Measurements from ENCODE around the gene SLC25A15.

Gene SLC25A15

GRCh38 chr13:40770934-40771618, 18.3 kb upstream of the SLC25A15 start, which contains the start of gene MRPS31:
MRPS31 (minus strand) TSS chr13:40771190; CDS start chr13:40771136, 54 bp downstream.
- peak within 1 kb of the TSS; percentile 70 for H3K27ac ChIP-seq (ENCODE audit: low read depth, low read length)
- H3K27me3 ChIP-seq (ENCODE audit: insufficient read depth, low read length), result no peaks in the 10 kb centered on the region
- H3K36me3 ChIP-seq (ENCODE audit: insufficient read depth, low read length), result no peaks in the 10 kb centered on the region
- H3K79me2 ChIP-seq (ENCODE audit: control insufficient read depth, insufficient read depth, low read length, unreplicated experiment), result peaks cover 23% of the 10 kb centered on the region
- peak within 1 kb of the TSS; percentile 99 for H3K4me3 ChIP-seq (ENCODE audit: low read depth, low read length)
- peak within 1 kb of the TSS; percentile 87 for H2AFZ ChIP-seq (ENCODE audit: low read length, unreplicated experiment)
- peaks cover 11% of the 10 kb centered on the region for H3K4me1 ChIP-seq (ENCODE audit: control insufficient read depth, insufficient read depth, low read length, unreplicated experiment)

- H3K79me2 ChIP-seq (ENCODE audit: control insufficient read depth, insufficient read depth, low read length, unreplicated experiment), result peaks cover 20% of the 10 kb centered on the region
- no peak overlapping the region for H3K27ac ChIP-seq (ENCODE audit: low read depth, low read length)
- H3K4me1 ChIP-seq (ENCODE audit: control insufficient read depth, insufficient read depth, low read length, unreplicated experiment), result peaks cover 15% of the 10 kb centered on the region
- H3K27me3 ChIP-seq (ENCODE audit: insufficient read depth, low read length), result no peaks in the 10 kb centered on the region
- H3K4me3 ChIP-seq (ENCODE audit: low read depth, low read length), result no peak overlapping the region
- H3K36me3 ChIP-seq (ENCODE audit: insufficient read depth, low read length), result no peaks in the 10 kb centered on the region
- no peak overlapping the region for H2AFZ ChIP-seq (ENCODE audit: low read length, unreplicated experiment)
Measured at GRCh38 chr13:40772765-40773473, 16.5 kb upstream of the SLC25A15 start.

- Histone ChIP-seq H3K4me1 (ENCODE audit: control insufficient read depth, insufficient read depth, low read length, unreplicated experiment) (peaks cover 14% of the 10 kb centered on the region), H3K27ac (ENCODE audit: low read depth, low read length) (no peak overlapping the region), H2AFZ (ENCODE audit: low read length, unreplicated experiment) (no peak overlapping the region), H3K27me3 (ENCODE audit: insufficient read depth, low read length) (no peaks in the 10 kb centered on the region), H3K79me2 (ENCODE audit: control insufficient read depth, insufficient read depth, low read length, unreplicated experiment) (peaks cover 12% of the 10 kb centered on the region), H3K36me3 (ENCODE audit: insufficient read depth, low read length) (no peaks in the 10 kb centered on the region), H3K4me3 (ENCODE audit: low read depth, low read length) (no peak overlapping the region)
Measured at GRCh38 chr13:40774672-40775071, 14.7 kb upstream of the SLC25A15 start.

GRCh38 chr13:40776232-40776631, 13.2 kb upstream of the SLC25A15 start:
- H3K36me3 ChIP-seq (ENCODE audit: insufficient read depth, low read length), result no peaks in the 10 kb centered on the region
- H3K79me2 ChIP-seq (ENCODE audit: control insufficient read depth, insufficient read depth, low read length, unreplicated experiment), result no peaks in the 10 kb centered on the region
- no peak overlapping the region for H3K27ac ChIP-seq (ENCODE audit: low read depth, low read length)
- H3K4me3 ChIP-seq (ENCODE audit: low read depth, low read length), result no peak overlapping the region
- H3K4me1 ChIP-seq (ENCODE audit: control insufficient read depth, insufficient read depth, low read length, unreplicated experiment), result peaks cover 8% of the 10 kb centered on the region
- no peaks in the 10 kb centered on the region for H3K27me3 ChIP-seq (ENCODE audit: insufficient read depth, low read length)
- H2AFZ ChIP-seq (ENCODE audit: low read length, unreplicated experiment), result no peak overlapping the region

GRCh38 chr13:40776681-40777165, 12.7 kb upstream of the SLC25A15 start:
- Histone ChIP-seq H3K4me3 (ENCODE audit: low read depth, low read length) (peak overlapping the region; percentile 58; the same call in 1 of the 2 replicates), H3K27ac (ENCODE audit: low read depth, low read length) (no peak overlapping the region), H2AFZ (ENCODE audit: low read length, unreplicated experiment) (peak overlapping the region; percentile 57), H3K4me1 (ENCODE audit: control insufficient read depth, insufficient read depth, low read length, unreplicated experiment) (peaks cover 8% of the 10 kb centered on the region), H3K36me3 (ENCODE audit: insufficient read depth, low read length) (no peaks in the 10 kb centered on the region), H3K79me2 (ENCODE audit: control insufficient read depth, insufficient read depth, low read length, unreplicated experiment) (no peaks in the 10 kb centered on the region), H3K27me3 (ENCODE audit: insufficient read depth, low read length) (no peaks in the 10 kb centered on the region)

- peak overlapping the region; percentile 57 for H2AFZ ChIP-seq (ENCODE audit: low read length, unreplicated experiment)
- no peaks in the 10 kb centered on the region for H3K79me2 ChIP-seq (ENCODE audit: control insufficient read depth, insufficient read depth, low read length, unreplicated experiment)
- H3K4me3 ChIP-seq (ENCODE audit: low read depth, low read length), result peak overlapping the region; percentile 58
- no peak overlapping the region for H3K27ac ChIP-seq (ENCODE audit: low read depth, low read length)
- H3K4me1 ChIP-seq (ENCODE audit: control insufficient read depth, insufficient read depth, low read length, unreplicated experiment), result peaks cover 8% of the 10 kb centered on the region
- H3K36me3 ChIP-seq (ENCODE audit: insufficient read depth, low read length), result no peaks in the 10 kb centered on the region
- H3K27me3 ChIP-seq (ENCODE audit: insufficient read depth, low read length), result no peaks in the 10 kb centered on the region
Measured at GRCh38 chr13:40777166-40777808, 12.1 kb upstream of the SLC25A15 start.

- Histone ChIP-seq H3K4me1 (ENCODE audit: control insufficient read depth, insufficient read depth, low read length, unreplicated experiment) (peaks cover 8% of the 10 kb centered on the region), H3K27ac (ENCODE audit: low read depth, low read length) (no peak overlapping the region), H3K36me3 (ENCODE audit: insufficient read depth, low read length) (no peaks in the 10 kb centered on the region), H3K79me2 (ENCODE audit: control insufficient read depth, insufficient read depth, low read length, unreplicated experiment) (no peaks in the 10 kb centered on the region), H3K27me3 (ENCODE audit: insufficient read depth, low read length) (no peaks in the 10 kb centered on the region), H2AFZ (ENCODE audit: low read length, unreplicated experiment) (peak overlapping the region; percentile 57), H3K4me3 (ENCODE audit: low read depth, low read length) (no peak overlapping the region)
Measured at GRCh38 chr13:40777809-40778175, 11.6 kb upstream of the SLC25A15 start.

- H2AFZ ChIP-seq (ENCODE audit: low read length, unreplicated experiment), result no peak overlapping the region
Measured at GRCh38 chr13:40779049-40779448, 10.4 kb upstream of the SLC25A15 start.

GRCh38 chr13:40779796-40780285, 9.6 kb upstream of the SLC25A15 start:
- Histone ChIP-seq H3K79me2 (ENCODE audit: control insufficient read depth, insufficient read depth, low read length, unreplicated experiment) (no peaks in the 10 kb centered on the region), H3K4me1 (ENCODE audit: control insufficient read depth, insufficient read depth, low read length, unreplicated experiment) (peaks cover 8% of the 10 kb centered on the region), H2AFZ (ENCODE audit: low read length, unreplicated experiment) (no peak overlapping the region), H3K27me3 (ENCODE audit: insufficient read depth, low read length) (no peaks in the 10 kb centered on the region), H3K36me3 (ENCODE audit: insufficient read depth, low read length) (no peaks in the 10 kb centered on the region), H3K4me3 (ENCODE audit: low read depth, low read length) (no peak overlapping the region), H3K27ac (ENCODE audit: low read depth, low read length) (no peak overlapping the region)

More at GRCh38 chr13:40779049-40779448, 10.4 kb upstream of the SLC25A15 start:
- Histone ChIP-seq H3K27me3 (ENCODE audit: insufficient read depth, low read length) (no peaks in the 10 kb centered on the region), H3K4me1 (ENCODE audit: control insufficient read depth, insufficient read depth, low read length, unreplicated experiment) (peaks cover 8% of the 10 kb centered on the region), H3K79me2 (ENCODE audit: control insufficient read depth, insufficient read depth, low read length, unreplicated experiment) (no peaks in the 10 kb centered on the region), H3K36me3 (ENCODE audit: insufficient read depth, low read length) (no peaks in the 10 kb centered on the region), H3K4me3 (ENCODE audit: low read depth, low read length) (no peak overlapping the region), H3K27ac (ENCODE audit: low read depth, low read length) (no peak overlapping the region)

- Histone ChIP-seq H3K36me3 (ENCODE audit: insufficient read depth, low read length) (no peaks in the 10 kb centered on the region), H3K27ac (ENCODE audit: low read depth, low read length) (no peak overlapping the region), H2AFZ (ENCODE audit: low read length, unreplicated experiment) (no peak overlapping the region), H3K4me1 (ENCODE audit: control insufficient read depth, insufficient read depth, low read length, unreplicated experiment) (peaks cover 8% of the 10 kb centered on the region), H3K79me2 (ENCODE audit: control insufficient read depth, insufficient read depth, low read length, unreplicated experiment) (no peaks in the 10 kb centered on the region), H3K27me3 (ENCODE audit: insufficient read depth, low read length) (no peaks in the 10 kb centered on the region), H3K4me3 (ENCODE audit: low read depth, low read length) (no peak overlapping the region)
Measured at GRCh38 chr13:40780822-40781401, 8.5 kb upstream of the SLC25A15 start.
